HFF-Myc (cell line): ENCODE measurements around the gene DCAF11.
A peak's percentile ranks its signal among the peaks of the same experiment; 100 is the strongest.

Source experiments
- DNase-seq: peaks from one replicate; pipeline ENCODE4 v3.0.0-alpha.2; 2011; ENCODE audit warnings: low read depth; ENCODE audit errors: extremely low read depth
- H3K4me3 ChIP-seq: replicated peaks from 2 replicates; pipeline ENCODE4 v1.5.1; 2011; ENCODE audit warnings: low read depth, mild to moderate bottlenecking, control low read depth, low read length
- CTCF ChIP-seq: IDR thresholded peaks from 2 replicates; pipeline ENCODE4 v1.5.1; 2012; ENCODE audit warnings: mild to moderate bottlenecking, low read depth, low read length, control low read depth; ENCODE audit errors: missing control alignments

DCAF11 gene

GRCh38 chr14:24138396-24139271 is 24.1 kb downstream of the DCAF11 start:
- H3K4me3 ChIP-seq, result no peak overlapping the region
- TF ChIP-seq CTCF, result no peak
- no peak for DNase-seq

DNA sequence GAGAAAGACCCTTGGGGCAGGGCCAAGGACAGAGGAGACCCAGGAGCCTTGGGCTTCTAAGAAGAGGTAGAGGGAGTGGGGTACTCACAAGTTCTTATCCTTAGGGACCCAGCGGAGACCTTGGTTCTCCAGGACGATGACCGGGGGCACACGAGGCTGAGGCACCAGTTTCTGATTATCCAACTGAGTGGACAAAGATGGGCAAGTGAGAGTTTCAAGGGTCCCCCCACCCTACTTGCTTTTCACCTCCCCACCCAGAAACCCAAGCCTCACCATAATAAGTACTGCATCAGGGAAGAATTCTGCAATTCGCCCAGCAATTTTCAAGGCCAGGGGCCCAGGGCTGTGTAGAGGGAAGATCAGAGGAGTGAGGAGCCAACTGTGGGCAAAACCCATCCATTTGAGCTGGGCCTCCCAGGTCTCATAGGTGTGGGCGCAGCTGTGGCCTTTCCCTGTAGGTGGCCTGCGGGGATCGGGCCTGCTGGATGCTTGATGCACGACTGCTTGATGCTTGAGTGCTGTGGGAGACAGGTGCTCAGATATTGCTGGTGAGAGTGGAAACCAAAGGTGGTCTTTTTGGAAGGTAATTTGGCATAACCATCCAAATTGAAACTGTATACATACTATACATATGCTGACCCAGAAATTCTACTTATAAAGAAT is 24.8 kb downstream of the DCAF11 start:
- DNase-seq, result no peak
- H3K4me3 ChIP-seq, result peak overlapping the region; percentile 81
- no peak for TF ChIP-seq CTCF

GRCh38 chr14:24141097-24141880 is 26.7 kb downstream of the DCAF11 start, which contains the start of gene EMC9:
Gene EMC9 (minus strand): TSS chr14:24141591. CDS start chr14:24141304, 287 bp downstream.
- H3K4me3 ChIP-seq, result peak within 1 kb of the TSS; percentile 81
- TF ChIP-seq CTCF, result peak; percentile 28
- DNase-seq, result peak; percentile 99

GRCh38 chr14:24143511-24143910 is 28.9 kb downstream of the DCAF11 start:
- DNase-seq, result no peak
- H3K4me3 ChIP-seq, result no peak overlapping the region
- TF ChIP-seq CTCF, result no peak

GRCh38 chr14:24144451-24144850 is 29.9 kb downstream of the DCAF11 start:
- TF ChIP-seq CTCF, result no peak

GRCh38 chr14:24145219-24145618 is 30.6 kb downstream of the DCAF11 start:
- no peak for DNase-seq
- H3K4me3 ChIP-seq, result peak overlapping the region; percentile 75
- no peak for TF ChIP-seq CTCF

More at GRCh38 chr14:24144451-24144850, 29.9 kb downstream of the DCAF11 start:
- no peak for DNase-seq
- H3K4me3 ChIP-seq, result no peak overlapping the region
